ENCODE results near the gene DUXB. TPM values are rescaled to one million over a fixed set of nuclear protein-coding genes. Genes with fewer than 3 reads are reported as not detected.

Gene DUXB
- total and polyA plus RNA-seq, 2 experiments from 2014 or later = not detected

DNA sequence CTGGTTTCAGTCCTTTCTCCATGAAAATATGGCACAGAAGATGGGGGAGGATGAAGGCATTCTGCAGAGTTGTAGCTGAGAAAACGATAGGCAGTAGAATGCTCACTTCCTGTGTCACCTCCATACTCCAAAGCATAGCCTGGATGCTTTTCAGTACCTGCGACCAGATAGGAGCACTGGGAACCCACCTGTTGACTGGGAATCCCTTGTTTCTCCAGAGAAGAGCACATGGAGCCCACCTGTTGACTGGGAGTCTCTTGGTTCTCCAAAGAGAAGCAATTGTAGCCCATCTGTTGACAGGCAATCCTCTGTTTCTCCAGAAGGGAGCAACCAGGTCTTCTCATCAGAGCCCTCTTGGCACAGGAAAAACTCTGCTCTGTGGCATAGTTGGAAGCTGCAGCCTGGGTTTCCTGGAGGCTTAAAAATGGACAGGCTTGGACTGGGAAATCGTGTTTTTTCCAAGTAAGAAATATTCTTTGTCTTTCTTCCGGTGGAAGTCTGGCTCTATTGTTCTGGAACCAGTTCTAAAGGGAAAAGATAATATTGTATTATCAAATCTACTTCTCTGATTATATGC, 40.4 kb downstream of the DUXB start (continued):
- TF ChIP-seq POLR2AphosphoS5 (IDR thresholded peaks at IDR 0.05; ENCODE audit: low read depth) = no peak

DNA sequence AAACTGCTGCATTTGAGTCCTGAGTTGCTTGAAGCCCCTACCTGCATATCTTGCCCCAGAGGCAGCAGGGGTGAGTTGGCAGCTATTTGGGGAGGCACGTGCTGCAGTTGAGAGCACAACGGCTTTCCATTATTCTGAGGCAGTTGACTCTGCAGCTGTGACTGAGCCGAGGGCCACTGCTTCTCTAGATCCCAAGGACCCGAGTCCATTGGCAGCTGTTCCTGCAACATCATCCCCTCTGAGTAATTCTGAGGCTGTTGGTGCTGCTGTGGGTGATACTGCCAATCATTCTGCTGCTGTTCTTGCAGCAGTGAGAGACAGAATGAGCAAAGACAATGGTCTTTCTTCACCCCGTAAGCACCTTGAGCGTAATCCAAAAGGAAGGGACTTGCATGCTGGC, 40.9 kb downstream of the DUXB start:
- no peaks in the 10 kb centered on the region for H3K9me2 ChIP-seq (ENCODE audit: insufficient read depth)
- H3K36me3 ChIP-seq (ENCODE audit: insufficient read depth) = peaks cover 19% of the 10 kb centered on the region
- H3K27ac Mint-ChIP-seq = no peak overlapping the region
- no peaks in the 10 kb centered on the region for H3K79me2 ChIP-seq (replicated peaks; ENCODE audit: insufficient read depth)
- H3K4me3 ChIP-seq = no peak overlapping the region
- H3K4me3 Mint-ChIP-seq = no peak overlapping the region
- H3K4me2 ChIP-seq = no peak overlapping the region
- H3K27me3 ChIP-seq (ENCODE audit: insufficient read depth) = no peaks in the 10 kb centered on the region
- H4K20me1 ChIP-seq (replicated peaks; ENCODE audit: insufficient read depth) = 0 out of 2 replicates have a peak, but pooled peaks cover 7% of the 10 kb centered on the region
- H3K36me3 Mint-ChIP-seq (ENCODE audit: low read depth) = peaks cover 25% of the 10 kb centered on the region; the same call in 2 of the 3 replicates
- ATAC-seq (no peak), DNase-seq (ENCODE audit: low spot score) (no peak)
- no peak for TF ChIP-seq JUNB (IDR thresholded peaks at IDR 0.05; ENCODE audit: unreplicated experiment)
- TF ChIP-seq EZH2 (IDR thresholded peaks at IDR 0.05; ENCODE audit: low read depth, unreplicated experiment) = no peak
- TF ChIP-seq, protein P1, sequence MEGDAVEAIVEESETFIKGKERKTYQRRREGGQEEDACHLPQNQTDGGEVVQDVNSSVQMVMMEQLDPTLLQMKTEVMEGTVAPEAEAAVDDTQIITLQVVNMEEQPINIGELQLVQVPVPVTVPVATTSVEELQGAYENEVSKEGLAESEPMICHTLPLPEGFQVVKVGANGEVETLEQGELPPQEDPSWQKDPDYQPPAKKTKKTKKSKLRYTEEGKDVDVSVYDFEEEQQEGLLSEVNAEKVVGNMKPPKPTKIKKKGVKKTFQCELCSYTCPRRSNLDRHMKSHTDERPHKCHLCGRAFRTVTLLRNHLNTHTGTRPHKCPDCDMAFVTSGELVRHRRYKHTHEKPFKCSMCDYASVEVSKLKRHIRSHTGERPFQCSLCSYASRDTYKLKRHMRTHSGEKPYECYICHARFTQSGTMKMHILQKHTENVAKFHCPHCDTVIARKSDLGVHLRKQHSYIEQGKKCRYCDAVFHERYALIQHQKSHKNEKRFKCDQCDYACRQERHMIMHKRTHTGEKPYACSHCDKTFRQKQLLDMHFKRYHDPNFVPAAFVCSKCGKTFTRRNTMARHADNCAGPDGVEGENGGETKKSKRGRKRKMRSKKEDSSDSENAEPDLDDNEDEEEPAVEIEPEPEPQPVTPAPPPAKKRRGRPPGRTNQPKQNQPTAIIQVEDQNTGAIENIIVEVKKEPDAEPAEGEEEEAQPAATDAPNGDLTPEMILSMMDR (conservative IDR thresholded peaks at IDR 0.05; ENCODE audit: low read depth in 2 of 2) = no peak
- TF ChIP-seq POLR2AphosphoS5 (IDR thresholded peaks at IDR 0.05; ENCODE audit: low read depth) = no peak
- TF ChIP-seq ZNF114 (CRISPR knock-in tag; IDR thresholded peaks at IDR 0.05) = no peak
- TF ChIP-seq, protein P2, sequence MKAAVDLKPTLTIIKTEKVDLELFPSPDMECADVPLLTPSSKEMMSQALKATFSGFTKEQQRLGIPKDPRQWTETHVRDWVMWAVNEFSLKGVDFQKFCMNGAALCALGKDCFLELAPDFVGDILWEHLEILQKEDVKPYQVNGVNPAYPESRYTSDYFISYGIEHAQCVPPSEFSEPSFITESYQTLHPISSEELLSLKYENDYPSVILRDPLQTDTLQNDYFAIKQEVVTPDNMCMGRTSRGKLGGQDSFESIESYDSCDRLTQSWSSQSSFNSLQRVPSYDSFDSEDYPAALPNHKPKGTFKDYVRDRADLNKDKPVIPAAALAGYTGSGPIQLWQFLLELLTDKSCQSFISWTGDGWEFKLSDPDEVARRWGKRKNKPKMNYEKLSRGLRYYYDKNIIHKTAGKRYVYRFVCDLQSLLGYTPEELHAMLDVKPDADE (IDR thresholded peaks at IDR 0.05) = no peak
- no peak for TF ChIP-seq ZNF462 (CRISPR knock-in tag; IDR thresholded peaks at IDR 0.05)
- no peak for TF ChIP-seq CREB1 (CRISPR knock-in tag; IDR thresholded peaks at IDR 0.05; ENCODE audit: low read depth)
- no peak for TF ChIP-seq STAT1 (IDR thresholded peaks at IDR 0.05; ENCODE audit: unreplicated experiment)
- TF ChIP-seq, protein P3, sequence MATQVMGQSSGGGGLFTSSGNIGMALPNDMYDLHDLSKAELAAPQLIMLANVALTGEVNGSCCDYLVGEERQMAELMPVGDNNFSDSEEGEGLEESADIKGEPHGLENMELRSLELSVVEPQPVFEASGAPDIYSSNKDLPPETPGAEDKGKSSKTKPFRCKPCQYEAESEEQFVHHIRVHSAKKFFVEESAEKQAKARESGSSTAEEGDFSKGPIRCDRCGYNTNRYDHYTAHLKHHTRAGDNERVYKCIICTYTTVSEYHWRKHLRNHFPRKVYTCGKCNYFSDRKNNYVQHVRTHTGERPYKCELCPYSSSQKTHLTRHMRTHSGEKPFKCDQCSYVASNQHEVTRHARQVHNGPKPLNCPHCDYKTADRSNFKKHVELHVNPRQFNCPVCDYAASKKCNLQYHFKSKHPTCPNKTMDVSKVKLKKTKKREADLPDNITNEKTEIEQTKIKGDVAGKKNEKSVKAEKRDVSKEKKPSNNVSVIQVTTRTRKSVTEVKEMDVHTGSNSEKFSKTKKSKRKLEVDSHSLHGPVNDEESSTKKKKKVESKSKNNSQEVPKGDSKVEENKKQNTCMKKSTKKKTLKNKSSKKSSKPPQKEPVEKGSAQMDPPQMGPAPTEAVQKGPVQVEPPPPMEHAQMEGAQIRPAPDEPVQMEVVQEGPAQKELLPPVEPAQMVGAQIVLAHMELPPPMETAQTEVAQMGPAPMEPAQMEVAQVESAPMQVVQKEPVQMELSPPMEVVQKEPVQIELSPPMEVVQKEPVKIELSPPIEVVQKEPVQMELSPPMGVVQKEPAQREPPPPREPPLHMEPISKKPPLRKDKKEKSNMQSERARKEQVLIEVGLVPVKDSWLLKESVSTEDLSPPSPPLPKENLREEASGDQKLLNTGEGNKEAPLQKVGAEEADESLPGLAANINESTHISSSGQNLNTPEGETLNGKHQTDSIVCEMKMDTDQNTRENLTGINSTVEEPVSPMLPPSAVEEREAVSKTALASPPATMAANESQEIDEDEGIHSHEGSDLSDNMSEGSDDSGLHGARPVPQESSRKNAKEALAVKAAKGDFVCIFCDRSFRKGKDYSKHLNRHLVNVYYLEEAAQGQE (IDR thresholded peaks at IDR 0.05; ENCODE audit: unreplicated experiment) = no peak
- no peak for TF ChIP-seq NANOG (IDR thresholded peaks at IDR 0.05; ENCODE audit: borderline replicate concordance)
- TF ChIP-seq ZNF331 (CRISPR knock-in tag; IDR thresholded peaks at IDR 0.05; ENCODE audit: low read depth) = no peak
- no peak for TF ChIP-seq EZH2phosphoT487 (IDR thresholded peaks at IDR 0.05; ENCODE audit: unreplicated experiment)
- H3K27me3 Mint-ChIP-seq (ENCODE audit: insufficient read depth, low read depth, poor library complexity) = no peaks in the 10 kb centered on the region
- no peak overlapping the region for H2AFZ ChIP-seq
- no peak overlapping the region for H3K27ac ChIP-seq (ENCODE audit: low read depth)
- no peaks in the 10 kb centered on the region for H3K4me1 ChIP-seq (ENCODE audit: insufficient read depth)
- H3F3A ChIP-seq (replicated peaks; ENCODE audit: low read depth) = 0 out of 2 replicates have a peak, but pooled peaks cover 4% of the 10 kb centered on the region
- H3K4me1 Mint-ChIP-seq = no peaks in the 10 kb centered on the region
- peaks cover 4% of the 10 kb centered on the region; the same call in 2 of the 3 replicates for H3K9me3 Mint-ChIP-seq

Data from GM23338 (cell line).